AG04450 (cell line): ENCODE data around the gene CHST12. TPM values are rescaled to one million over a fixed set of nuclear protein-coding genes. Genes with fewer than 3 reads are reported as not detected.
"Not testable (repeated sequence)": the region's sequence is repeated elsewhere in the genome, so short reads cannot be mapped to it uniquely, and the experiment has no call there.

Source experiments
- CTCF ChIA-PET: fragments of 300-600, 350-600 bp; formaldehyde crosslinking; extraction: SDS; loops from one replicate; lab custom pipeline; 2022; ENCODE audit warnings: antibody characterized with exemption, inconsistent platforms; lab: Charles Lee
- POLR2A ChIA-PET: fragments of 350-600 bp; formaldehyde crosslinking; extraction: SDS; loops from one replicate; lab custom pipeline; 2021; ENCODE audit warnings: antibody characterized with exemption, inconsistent platforms; lab: Yijun Ruan, JAX
- DNase-seq: peaks from one replicate; pipeline ENCODE4 v3.0.0-alpha.2; 2011; ENCODE audit warnings: low read depth, low spot score
- H3K27ac ChIP-seq: one replicate; pipeline ENCODE4 v1.5.1; 2012; ENCODE audit warnings: low read depth, low read length, control low read depth
- H3K27me3 ChIP-seq: one replicate; pipeline ENCODE4 v1.6.0; 2012; ENCODE audit warnings: low read length; ENCODE audit not compliant: control insufficient read depth, insufficient read depth
- H3K4me3 ChIP-seq: 2 replicates; pipeline ENCODE4 v1.5.1; 2011; ENCODE audit warnings: mild to moderate bottlenecking, low read depth, low read length, control low read depth
- H3K9me3 ChIP-seq: 2 replicates; pipeline ENCODE4 v1.5.1; 2012; ENCODE audit warnings: low read length; ENCODE audit not compliant: control insufficient read depth, insufficient read depth
- polyA plus RNA-seq: library from polyadenylated mRNA; depleted of rRNA; stranded (reverse); fragments of >200 nt; gene quantifications from 2 replicates; pipeline ENCODE4 v1.2.3, GENCODE V29; 2011
- TF ChIP-seq, protein P1 (sequence below): IDR thresholded peaks from 2 replicates; pipeline ENCODE4 v1.5.1; 2011; ENCODE audit warnings: low read depth, low read length, control low read depth, inconsistent platforms

Gene CHST12
- polyA plus RNA-seq, 1 experiment: 8.7 TPM

- CTCF ChIA-PET: interaction anchor here (0.6 to 5.0 kb wide), 8 partner anchors 10 to 866 kb away, joined by 3 to 75 read pairs (median 7); no protein-coding TSS in a partner anchor
- TF ChIP-seq, protein P1, sequence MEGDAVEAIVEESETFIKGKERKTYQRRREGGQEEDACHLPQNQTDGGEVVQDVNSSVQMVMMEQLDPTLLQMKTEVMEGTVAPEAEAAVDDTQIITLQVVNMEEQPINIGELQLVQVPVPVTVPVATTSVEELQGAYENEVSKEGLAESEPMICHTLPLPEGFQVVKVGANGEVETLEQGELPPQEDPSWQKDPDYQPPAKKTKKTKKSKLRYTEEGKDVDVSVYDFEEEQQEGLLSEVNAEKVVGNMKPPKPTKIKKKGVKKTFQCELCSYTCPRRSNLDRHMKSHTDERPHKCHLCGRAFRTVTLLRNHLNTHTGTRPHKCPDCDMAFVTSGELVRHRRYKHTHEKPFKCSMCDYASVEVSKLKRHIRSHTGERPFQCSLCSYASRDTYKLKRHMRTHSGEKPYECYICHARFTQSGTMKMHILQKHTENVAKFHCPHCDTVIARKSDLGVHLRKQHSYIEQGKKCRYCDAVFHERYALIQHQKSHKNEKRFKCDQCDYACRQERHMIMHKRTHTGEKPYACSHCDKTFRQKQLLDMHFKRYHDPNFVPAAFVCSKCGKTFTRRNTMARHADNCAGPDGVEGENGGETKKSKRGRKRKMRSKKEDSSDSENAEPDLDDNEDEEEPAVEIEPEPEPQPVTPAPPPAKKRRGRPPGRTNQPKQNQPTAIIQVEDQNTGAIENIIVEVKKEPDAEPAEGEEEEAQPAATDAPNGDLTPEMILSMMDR: no peak
- no peak overlapping the region for H3K27ac ChIP-seq
- H3K9me3 ChIP-seq: peaks cover 7% of the 10 kb centered on the region; the same call in 1 of the 2 replicates
- POLR2A ChIA-PET: no interaction called here
- H3K4me3 ChIP-seq: no peak overlapping the region
- no peak for DNase-seq
- no peaks in the 10 kb centered on the region for H3K27me3 ChIP-seq
These were observed 48.7 kb downstream of the CHST12 start for GRCh38 chr7:2452074-2452507.

DNA sequence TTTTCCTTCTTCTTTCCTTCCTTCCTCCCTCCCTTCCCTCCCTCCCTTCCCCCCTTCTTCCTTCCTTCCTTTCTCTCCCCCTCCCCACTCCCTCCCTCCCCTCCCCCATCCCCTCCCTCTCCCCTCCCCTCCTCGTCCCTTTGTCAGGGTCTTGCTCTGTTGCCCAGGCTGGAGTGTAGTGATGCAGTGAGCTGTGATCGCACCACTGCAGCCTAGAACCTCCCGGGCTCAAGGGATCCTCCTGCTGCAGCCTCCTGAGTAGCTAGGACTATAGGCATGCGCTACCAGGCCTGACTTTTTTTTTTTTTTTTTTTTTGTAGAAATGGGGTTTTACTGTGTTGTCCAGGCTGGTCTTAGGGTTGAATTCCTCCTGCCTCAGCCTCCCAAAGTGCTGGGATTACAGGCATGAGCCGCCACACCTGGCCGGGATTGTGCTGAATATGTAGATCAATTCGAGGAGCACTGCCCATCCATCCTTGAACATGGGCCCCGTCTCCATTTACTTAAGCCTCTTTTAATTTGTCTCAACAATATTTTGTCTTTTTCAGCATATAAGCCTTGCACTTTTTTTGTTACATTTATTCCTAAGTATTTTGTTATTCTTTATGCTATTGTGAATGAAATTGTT, 49.3 kb downstream of the CHST12 start:
- no peak overlapping the region for H3K4me3 ChIP-seq
- DNase-seq: no peak
- POLR2A ChIA-PET: no interaction called here
- CTCF ChIA-PET: interaction anchor here (0.6 to 5.0 kb wide), 6 partner anchors 9 to 228 kb away, joined by 3 to 75 read pairs (median 10); no protein-coding TSS in a partner anchor
- TF ChIP-seq, protein P1: no peak
- peaks cover 7% of the 10 kb centered on the region; the same call in 1 of the 2 replicates for H3K9me3 ChIP-seq
- H3K27me3 ChIP-seq: no peaks in the 10 kb centered on the region
- H3K27ac ChIP-seq: no peak overlapping the region

GRCh38 chr7:2453849-2454248, 50.4 kb downstream of the CHST12 start:
- DNase-seq, H3K4me3 ChIP-seq, H3K27ac ChIP-seq, POLR2A ChIA-PET, H3K27me3 ChIP-seq, H3K9me3 ChIP-seq: not testable (repeated sequence)
- CTCF ChIA-PET: interaction anchor here (1.3 to 4.2 kb wide), 3 partner anchors 15 to 227 kb away, joined by 8 to 15 read pairs (median 11); no protein-coding TSS in a partner anchor

DNA sequence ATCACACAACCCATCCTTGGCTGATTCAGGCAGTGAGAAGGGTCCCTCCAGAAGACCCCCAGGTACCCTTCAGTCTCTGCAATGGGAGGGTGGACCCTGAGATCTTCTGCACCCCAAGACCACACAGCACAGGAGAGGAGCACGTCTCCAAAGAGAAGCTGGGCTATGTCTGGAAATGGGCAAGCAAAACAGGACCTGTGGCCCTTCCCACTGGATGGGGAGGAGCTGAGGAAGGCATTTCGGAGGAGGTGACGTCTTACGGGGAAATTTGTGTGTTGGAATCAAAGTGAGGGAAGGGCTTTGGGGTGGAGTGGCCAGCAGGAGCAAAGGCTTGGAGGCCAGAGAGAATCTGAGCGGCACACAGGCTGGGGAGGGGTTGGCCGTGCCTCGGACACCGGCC, 56.3 kb downstream of the CHST12 start:
- no peaks in the 10 kb centered on the region for H3K27me3 ChIP-seq
- H3K9me3 ChIP-seq: peaks cover 5% of the 10 kb centered on the region; the same call in 1 of the 2 replicates
- POLR2A ChIA-PET: no interaction called here
- TF ChIP-seq, protein P1: no peak
- no peak for DNase-seq
- no peak overlapping the region for H3K4me3 ChIP-seq
- no peak overlapping the region for H3K27ac ChIP-seq
- CTCF ChIA-PET: interaction anchor here (0.6 to 1.2 kb wide), 3 partner anchors 8 to 64 kb away, joined by 3 to 7 read pairs (median 3); no protein-coding TSS in a partner anchor

DNA sequence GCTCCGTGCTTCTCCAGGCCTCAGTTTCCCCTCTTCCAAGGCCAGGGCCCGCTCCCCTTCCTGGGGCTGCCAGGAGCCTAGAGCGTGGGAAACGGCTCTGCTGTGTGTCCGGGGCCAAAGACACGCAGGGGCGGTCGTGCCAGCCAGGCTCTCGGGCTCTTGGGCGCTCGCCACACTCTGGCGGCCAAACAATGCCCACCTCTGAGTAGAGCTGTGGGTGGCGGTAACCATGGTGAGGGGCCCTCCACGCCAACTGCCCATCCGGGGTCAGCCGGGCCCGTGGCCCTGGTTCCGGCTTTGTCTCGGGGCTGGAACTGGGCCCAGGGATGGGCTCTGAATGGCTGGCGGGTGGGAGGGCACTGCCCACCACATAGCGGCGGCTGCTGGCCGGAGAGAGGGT, 56.8 kb downstream of the CHST12 start:
- TF ChIP-seq, protein P1: no peak
- CTCF ChIA-PET: interaction anchor here (1.1 to 1.2 kb wide), 2 partner anchors 9 kb away, joined by 3 to 7 read pairs; no protein-coding TSS in a partner anchor
- Histone ChIP-seq H3K27ac (no peak overlapping the region), H3K4me3 (no peak overlapping the region), H3K27me3 (no peaks in the 10 kb centered on the region), H3K9me3 (no peaks in the 10 kb centered on the region; the same call in 1 of the 2 replicates)
- DNase-seq: no peak
- POLR2A ChIA-PET: interaction anchor here (0.7 kb wide), 1 partner anchor 49 kb away, joined by 3 read pairs; no protein-coding TSS in a partner anchor
